Endothelial cell (in vitro differentiated cells): ENCODE results near the gene SLCO3A1. TPM values are rescaled to one million over a fixed set of nuclear protein-coding genes. Genes with fewer than 3 reads are reported as not detected.

Experiments used
- DNase-seq: peaks from one replicate; pipeline ENCODE4 v3.0.0; 2021; ENCODE audit warnings: low spot score
- H3K27ac Mint-ChIP-seq: one replicate; pipeline ENCODE4 v1.8.0; 2021; ENCODE audit warnings: mixed read lengths, inconsistent platforms; ENCODE audit not compliant: unreplicated experiment
- H3K27me3 Mint-ChIP-seq: one replicate; pipeline ENCODE4 v1.8.0; 2021; ENCODE audit warnings: mild to moderate bottlenecking, moderate library complexity, mixed read lengths, inconsistent platforms; ENCODE audit not compliant: unreplicated experiment
- H3K36me3 Mint-ChIP-seq: one replicate; pipeline ENCODE4 v1.8.0; 2021; ENCODE audit warnings: mild to moderate bottlenecking, low read depth, mixed read lengths, inconsistent platforms; ENCODE audit not compliant: unreplicated experiment
- H3K4me1 Mint-ChIP-seq: one replicate; pipeline ENCODE4 v1.8.0; 2021; ENCODE audit warnings: mild to moderate bottlenecking, mixed read lengths, inconsistent platforms; ENCODE audit not compliant: unreplicated experiment
- H3K4me3 Mint-ChIP-seq: one replicate; pipeline ENCODE4 v1.8.0; 2021; ENCODE audit warnings: mild to moderate bottlenecking, mixed read lengths, inconsistent platforms; ENCODE audit not compliant: unreplicated experiment
- H3K9me3 Mint-ChIP-seq: one replicate; pipeline ENCODE4 v1.8.0; 2021; ENCODE audit warnings: mixed read lengths, inconsistent platforms; ENCODE audit not compliant: unreplicated experiment
- CTCF ChIP-seq: fragments of 200-600 bp; sonication (generic); IDR thresholded peaks from one replicate; pipeline ENCODE4 v1.5.0; 2021; ENCODE audit warnings: antibody characterized with exemption; ENCODE audit not compliant: unreplicated experiment
- total RNA-seq: library from RNA; stranded (reverse); fragmentation: NEBNext Ultra II Directional; extraction: Animal tissue kit (Norgen Biotek cat#: 25700); gene quantifications from one replicate; pipeline ENCODE4 v1.2.1, GENCODE V29; 2021; ENCODE audit not compliant: unreplicated experiment

The SLCO3A1 gene
- total RNA-seq, 1 donor from 2014 or later = 30.9 TPM

- Mint-ChIP-seq H3K4me3 (no peak overlapping the region), H3K27ac (no peak overlapping the region), H3K27me3 (no peaks in the 10 kb centered on the region), H3K9me3 (no peaks in the 10 kb centered on the region), H3K4me1 (peaks cover 16% of the 10 kb centered on the region), H3K36me3 (no peaks in the 10 kb centered on the region)
- no peak for TF ChIP-seq CTCF
- no peak for DNase-seq
These were observed 123.5 kb downstream of the SLCO3A1 start for GRCh38 chr15:91976966-91977365.

DNA sequence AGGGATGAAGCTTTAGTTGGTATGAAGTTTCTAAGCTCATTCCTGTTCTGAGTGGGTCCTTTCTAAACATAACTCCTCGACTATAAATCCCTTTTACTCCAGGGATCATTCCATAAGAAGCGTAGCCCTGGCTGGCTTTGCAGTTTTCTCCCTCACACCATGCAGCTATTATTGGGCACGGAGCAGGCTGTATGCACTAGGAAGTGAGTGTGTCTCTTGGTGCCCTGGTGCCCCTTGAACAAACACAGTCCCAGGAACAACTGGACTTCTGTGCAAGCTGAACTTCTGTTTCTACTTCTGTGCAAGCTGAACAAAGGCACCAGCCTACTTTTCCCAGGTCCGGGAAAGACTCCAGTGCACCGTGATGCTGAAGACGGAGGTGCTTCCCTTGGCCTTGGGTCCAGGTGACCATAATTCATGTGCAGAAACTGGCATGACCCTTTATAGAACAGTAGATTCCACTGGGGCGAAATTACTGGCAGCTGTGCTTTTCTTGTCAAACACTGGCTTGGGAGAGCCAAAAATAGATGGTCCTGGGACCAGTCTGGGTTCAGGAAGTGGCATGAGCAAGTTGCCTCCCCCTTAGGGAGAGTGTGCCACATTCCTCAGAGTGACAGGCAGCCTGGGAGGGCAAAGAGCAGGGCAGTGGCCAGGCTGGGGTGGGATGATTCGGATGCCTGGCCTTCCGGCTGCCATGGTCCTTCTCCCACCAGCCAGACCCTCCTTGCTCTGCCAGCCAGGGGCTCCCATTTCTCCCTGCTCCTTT is 127.2 kb downstream of the SLCO3A1 start:
- Mint-ChIP-seq H3K9me3 (no peaks in the 10 kb centered on the region), H3K4me3 (no peak overlapping the region), H3K27me3 (no peaks in the 10 kb centered on the region), H3K4me1 (peaks cover 9% of the 10 kb centered on the region), H3K27ac (no peak overlapping the region), H3K36me3 (no peaks in the 10 kb centered on the region)
- DNase-seq = no peak
- no peak for TF ChIP-seq CTCF

DNA sequence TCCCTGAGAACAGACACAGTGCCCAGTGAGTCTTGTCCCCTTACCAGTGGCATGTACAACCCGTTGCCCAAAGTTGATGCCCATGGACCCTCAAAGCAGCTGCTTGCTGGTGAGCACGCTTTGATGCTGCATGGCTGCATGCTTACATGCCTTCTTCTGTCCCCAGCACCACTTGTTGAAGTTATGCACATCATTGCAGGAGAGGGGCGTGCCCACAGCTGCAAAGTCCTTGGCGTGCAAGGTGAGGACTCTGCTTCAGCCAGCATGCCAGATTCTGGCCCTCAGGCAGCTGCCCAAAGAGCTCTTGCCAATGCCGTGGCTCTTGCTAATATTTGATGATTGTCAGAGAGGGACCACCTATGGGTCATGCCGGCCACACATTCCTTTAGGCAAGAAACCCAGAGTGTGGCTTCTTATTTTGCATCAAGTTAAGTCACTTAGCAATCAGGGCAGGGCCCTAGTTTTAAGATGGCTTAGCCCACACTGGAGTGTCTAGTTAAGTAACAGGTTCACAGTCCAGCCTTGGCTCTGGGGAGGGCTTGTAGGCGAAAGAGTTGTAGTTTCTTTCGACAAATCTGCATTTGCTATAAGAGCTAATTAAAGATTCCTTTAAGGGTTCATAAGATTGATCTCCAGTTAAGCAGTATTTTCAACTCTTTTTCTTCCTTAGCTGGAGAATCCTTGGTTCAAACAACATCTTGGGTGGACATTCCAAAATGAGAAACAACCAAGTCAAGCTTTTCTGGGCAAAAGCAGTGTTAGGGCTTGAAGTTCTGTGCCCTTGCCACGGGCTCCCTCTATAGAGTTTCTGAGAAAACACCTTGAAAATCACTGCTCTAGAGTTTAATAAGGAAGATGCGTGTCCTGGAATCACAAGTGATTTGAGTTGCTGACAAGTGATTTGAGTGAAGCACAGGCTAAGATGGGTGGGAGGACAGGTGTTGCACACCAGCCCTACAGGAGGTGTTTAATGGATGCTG is 128.6 kb downstream of the SLCO3A1 start:
- no peaks in the 10 kb centered on the region for H3K36me3 Mint-ChIP-seq
- H3K27ac Mint-ChIP-seq = no peak overlapping the region
- TF ChIP-seq CTCF = no peak
- peaks cover 9% of the 10 kb centered on the region for H3K4me1 Mint-ChIP-seq
- DNase-seq = no peak
- H3K27me3 Mint-ChIP-seq = no peaks in the 10 kb centered on the region
- H3K9me3 Mint-ChIP-seq = no peaks in the 10 kb centered on the region
- H3K4me3 Mint-ChIP-seq = no peak overlapping the region

DNA sequence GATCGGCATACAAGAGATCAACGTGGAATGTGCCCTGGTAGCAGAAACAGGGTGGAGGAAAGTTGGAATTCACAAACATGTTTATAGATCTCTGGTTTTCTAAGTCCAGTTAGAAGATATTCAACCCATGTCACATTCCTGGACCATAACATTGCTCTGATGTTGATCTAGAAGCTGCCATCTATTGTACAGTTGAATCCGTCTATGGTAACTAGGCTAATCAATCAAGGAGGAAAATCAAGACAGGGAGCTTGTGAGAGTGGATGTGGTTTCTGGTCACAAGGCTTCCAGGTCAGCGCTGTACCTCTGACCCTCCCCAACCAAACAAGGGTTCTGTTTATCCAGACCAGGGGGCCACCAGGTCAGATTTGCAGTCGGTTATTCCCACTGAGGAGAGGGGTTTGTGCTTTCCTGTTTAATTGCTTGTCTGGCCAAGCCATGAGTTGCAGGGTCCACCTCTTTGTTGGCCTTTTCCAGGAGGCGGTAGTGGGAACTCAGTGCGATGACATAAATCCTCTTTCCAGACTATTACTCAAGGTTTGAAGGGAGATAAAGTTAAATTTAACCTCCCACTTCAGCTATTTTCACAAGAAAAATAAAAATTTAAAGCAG is 130.3 kb downstream of the SLCO3A1 start:
- H3K36me3 Mint-ChIP-seq = no peaks in the 10 kb centered on the region
- no peak overlapping the region for H3K4me3 Mint-ChIP-seq
- no peaks in the 10 kb centered on the region for H3K27me3 Mint-ChIP-seq
- H3K4me1 Mint-ChIP-seq = peaks cover 9% of the 10 kb centered on the region
- H3K9me3 Mint-ChIP-seq = no peaks in the 10 kb centered on the region
- no peak for DNase-seq
- no peak for TF ChIP-seq CTCF
- H3K27ac Mint-ChIP-seq = no peak overlapping the region
